Esophagus squamous epithelium (tissue), 4 donors: ENCODE data around the gene SDF2L1.

Experiments used
- CTCF ChIP-seq, 6 experiments: fragments of 450-650 bp in 4 of 6; fragments of 200-600 bp in 2 of 6; sonication (generic) in 2 of 6; IDR thresholded peaks; one replicate each; pipeline ENCODE4 v1.5.1; 2016 to 2019; ENCODE audit warnings: antibody characterized with exemption in 6 of 6, mild to moderate bottlenecking in 4 of 6, moderate library complexity in 4 of 6
- POLR2A ChIP-seq, 4 donors: fragments of 450-650 bp; IDR thresholded peaks; one replicate each; pipeline ENCODE4 v1.6.1; 2017; ENCODE audit warnings: antibody characterized with exemption in 4 of 4, mild to moderate bottlenecking in 4 of 4, moderate library complexity in 3 of 4

- TF ChIP-seq CTCF (IDR thresholded peaks at IDR 0.05): peak in 4 of 6 experiments; percentile 11 to 28 (median 23)
- TF ChIP-seq POLR2A (IDR thresholded peaks at IDR 0.05): no peak
Measured at GRCh38 chr22:21641417-21641788, 699 bp upstream of the SDF2L1 start.
